GM12892 (cell line): ENCODE data around the gene ZFYVE28.

ENCODE experiments used
- POLR2A ChIP-seq: IDR thresholded peaks from 2 replicates; pipeline ENCODE4 v1.6.1; 2011; ENCODE audit warnings: low read depth, low read length, control low read depth
- POLR2AphosphoS5 ChIP-seq: IDR thresholded peaks from 2 replicates; pipeline ENCODE4 v1.6.1; 2011; ENCODE audit warnings: low read depth, low read length, control low read depth
- TAF1 ChIP-seq: IDR thresholded peaks from 2 replicates; pipeline ENCODE4 v1.6.1; 2011; ENCODE audit warnings: low read depth, mild to moderate bottlenecking, control low read depth, low read length, borderline replicate concordance

- TF ChIP-seq POLR2A (no peak), POLR2AphosphoS5 (no peak), TAF1 (no peak)
These were observed 24.8 kb downstream of the ZFYVE28 start for GRCh38 chr4:2393353-2394270.
